DMS153 treated with DMSO at 0.1 percent for 48 hours (cell line): ENCODE measurements around the gene TMEM134.
"Not testable (repeated sequence)": the region's sequence is repeated elsewhere in the genome, so short reads cannot be mapped to it uniquely, and the experiment has no call there.

ENCODE experiments used
- DNase-seq: peaks from one replicate; lab custom pipeline; 2025; ENCODE audit not compliant: unreplicated experiment; lab: John Stamatoyannopoulos, UW

Gene TMEM134

DNA sequence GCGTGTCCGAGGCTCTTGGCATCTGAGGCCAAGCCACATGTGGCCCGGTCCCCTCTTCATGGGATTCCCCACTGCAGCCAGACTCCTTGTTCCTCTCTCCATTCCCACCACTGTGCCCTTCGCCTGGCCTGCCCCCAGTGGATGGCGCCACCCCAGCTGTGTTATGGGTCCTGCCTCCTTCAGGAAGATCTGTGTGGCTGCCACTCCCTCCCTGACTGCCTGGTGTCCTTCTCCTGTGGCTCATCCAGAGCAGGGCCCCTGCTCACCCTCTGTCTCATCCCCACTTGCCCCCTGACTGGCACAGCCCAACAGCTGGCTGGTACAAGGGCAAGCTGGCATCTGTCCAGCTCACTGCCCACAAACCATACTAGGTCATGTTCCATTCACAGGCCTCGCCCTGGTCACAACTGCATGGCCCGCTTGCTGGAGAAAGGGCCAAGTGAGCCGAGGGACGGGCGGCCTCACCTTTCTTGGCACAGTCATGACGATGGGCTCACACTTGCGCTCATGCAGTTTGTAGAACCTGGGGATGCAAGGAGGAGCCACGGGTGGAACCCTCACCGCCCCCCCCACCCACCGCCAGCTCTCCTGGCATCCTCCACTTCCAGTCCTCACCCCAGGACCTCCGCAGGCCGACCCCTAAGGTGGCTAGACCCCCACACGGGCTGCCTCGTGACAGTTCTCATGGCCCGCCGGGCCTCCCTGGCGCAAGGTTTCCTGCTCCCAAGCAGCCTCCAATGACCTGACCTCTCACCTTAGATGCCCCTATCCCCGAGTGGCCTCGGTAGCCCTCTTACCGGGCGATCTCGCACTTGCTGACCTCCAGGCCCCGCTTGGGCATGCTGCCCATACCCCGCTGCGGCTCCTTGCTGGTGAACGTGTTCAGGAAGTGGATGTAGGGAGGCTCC, 29.5 kb downstream of the TMEM134 start:
- DNase-seq, result no peak

DNA sequence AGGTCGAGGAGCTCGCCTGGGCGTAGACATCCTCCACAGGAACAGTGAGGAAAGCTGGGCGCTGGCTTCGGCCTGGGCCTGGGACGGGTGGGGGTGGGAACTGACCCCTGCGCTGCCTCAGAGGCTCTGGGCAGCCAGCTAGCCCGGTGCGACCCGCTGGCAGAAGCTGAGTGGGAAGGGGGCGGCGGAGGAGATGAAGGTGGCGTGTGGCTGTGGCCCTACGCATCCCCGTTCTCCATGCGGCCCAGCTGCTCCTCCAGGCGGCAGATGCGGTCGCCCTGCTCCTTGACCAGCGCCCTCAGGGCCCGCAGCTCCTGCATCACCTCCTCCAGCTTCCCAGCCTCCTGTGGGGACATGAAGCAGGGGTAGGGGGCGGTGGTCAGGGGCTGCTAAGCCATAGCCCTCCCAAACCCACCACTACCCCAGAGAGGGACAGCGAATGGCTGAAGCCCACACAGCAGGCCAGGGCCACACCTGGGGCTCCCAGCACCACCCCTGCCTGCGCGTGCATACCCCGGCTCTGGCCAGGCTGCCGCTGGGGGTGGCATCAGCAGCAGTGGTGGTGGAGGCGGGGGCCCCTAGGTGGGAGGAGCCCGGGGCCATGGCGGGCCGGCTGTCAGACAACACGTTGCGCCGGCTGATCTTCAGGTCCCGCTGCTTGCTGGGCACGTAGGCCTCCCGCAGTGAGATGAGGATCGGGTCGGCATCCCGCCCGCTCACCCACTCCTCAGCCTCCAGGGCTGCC, 30.7 kb downstream of the TMEM134 start:
- DNase-seq, result no peak

DNA sequence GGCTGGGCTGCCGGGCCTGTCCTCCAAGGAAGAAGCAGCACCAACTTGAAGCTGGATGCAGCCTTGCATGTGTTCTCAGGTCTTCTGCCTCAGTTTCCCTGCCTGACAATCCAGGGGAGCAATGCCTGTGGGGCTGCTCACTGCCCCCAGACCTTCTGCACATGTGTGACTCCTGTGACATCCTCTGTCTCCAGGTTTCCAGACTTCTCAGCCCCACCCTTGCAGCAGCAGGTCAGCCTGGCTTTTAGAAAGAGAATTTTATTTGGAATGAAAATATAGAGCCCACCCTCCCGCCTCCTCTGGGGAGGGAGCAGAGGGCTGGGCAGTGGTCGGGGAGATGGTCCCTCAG, 31.3 kb downstream of the TMEM134 start:
- DNase-seq, result no peak

DNA sequence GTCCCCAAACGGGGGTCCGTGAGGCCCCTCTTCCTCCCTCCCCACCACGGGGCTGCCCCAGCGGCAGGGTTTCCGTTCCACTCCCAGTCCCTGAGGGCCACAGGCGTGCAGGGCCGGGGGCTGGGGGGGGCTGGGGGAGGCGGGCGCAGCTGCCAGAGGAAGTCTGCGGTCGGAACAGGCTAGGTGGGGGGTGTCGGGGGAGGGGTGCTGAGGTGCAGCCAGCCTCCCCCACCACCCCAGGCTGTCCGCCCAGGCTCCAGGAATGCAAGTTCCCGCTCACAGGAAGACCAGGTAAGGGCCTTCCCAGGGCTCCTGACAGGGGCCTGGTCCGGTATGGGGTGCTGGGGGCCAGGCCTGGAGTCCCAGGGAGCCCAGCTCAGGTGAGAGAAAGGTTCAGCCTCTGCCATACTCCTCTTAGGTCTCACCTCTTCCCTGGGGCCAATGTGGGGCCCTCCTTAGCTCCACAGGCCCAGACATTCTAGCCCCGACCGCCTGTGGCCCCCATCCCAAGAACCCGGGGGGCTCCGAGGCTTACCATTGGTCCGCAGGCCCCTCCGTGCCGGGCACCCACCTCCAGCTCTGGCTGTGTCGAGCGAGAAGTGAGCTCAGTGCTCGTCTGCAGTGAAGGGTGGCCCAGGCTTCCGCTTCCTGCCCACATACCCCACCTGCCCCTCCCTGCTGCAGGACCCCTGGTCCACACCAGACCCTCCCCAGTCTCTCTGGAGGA, 31.8 kb downstream of the TMEM134 start, which contains the start of gene PTPRCAP:
TSS of gene PTPRCAP (minus strand) at position 601 of the 727 bp plus-strand sequence. CDS start at position 538, 63 bp downstream.
- no peak for DNase-seq

DNA sequence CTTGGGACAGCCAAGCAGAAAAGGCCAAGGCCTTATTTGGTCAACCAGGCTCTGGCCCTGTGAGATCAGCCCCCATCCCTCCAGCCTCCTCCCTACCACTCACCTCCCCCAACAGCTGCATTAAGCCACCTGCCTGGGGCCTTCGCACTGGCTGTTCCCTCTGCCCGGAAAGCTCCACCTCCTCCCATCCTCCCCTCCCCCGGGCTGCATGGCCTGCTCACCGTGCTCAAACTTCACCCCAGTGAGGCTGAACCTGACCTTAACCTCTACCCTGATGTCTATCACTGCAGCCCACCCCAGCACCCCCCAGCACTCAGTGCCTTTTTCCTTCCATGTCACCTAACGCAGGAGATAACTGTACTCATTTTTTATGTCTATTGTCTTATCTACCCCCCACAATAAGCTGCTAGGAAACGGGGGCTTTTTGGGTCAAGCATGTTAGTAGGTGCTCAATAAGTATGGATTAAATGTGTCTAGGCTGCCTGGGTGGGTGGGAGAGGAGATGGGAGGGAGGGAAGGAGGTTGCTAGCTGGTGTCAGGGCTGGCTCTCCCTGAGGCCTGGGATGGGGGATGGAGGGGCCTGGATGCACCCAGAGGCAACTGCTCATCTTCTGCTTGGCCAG, 32.5 kb downstream of the TMEM134 start:
- no peak for DNase-seq

DNA sequence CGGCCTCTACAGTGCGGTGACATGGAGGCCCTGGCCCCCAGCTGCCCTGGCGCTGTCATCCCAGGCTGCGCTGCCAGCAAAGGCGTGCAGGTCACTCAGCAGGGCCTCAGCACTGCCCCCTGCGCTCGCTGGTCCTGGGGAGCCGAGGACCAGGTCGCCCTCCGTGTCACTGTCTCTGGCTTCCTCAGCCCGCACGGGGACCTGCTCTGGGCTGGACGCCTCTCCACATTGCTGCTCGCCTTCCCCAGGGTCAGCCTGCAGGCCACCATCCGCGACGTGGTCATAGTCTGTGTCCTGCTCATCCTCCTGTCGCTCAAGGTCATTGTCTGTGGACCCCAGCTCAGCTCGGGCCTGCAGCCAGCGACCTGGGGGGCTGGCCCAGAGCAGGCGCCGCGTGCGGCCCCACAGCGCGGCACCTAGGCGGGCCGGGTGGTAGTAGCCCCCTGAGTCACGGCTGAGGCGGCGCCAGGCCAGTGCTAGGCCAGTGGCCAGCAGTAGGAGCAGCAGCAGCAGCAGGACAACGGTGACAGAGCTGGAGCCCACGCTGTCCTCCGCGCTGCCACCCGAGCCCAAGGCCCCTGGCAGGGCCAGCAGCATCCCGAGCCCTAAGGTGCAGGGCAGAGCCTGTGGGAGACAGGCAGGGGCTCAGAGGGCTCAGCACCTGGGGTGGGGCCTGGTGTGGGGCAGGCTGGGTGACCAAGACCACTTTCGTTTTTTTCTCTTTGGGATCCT, 33.2 kb downstream of the TMEM134 start:
- DNase-seq, result no peak

DNA sequence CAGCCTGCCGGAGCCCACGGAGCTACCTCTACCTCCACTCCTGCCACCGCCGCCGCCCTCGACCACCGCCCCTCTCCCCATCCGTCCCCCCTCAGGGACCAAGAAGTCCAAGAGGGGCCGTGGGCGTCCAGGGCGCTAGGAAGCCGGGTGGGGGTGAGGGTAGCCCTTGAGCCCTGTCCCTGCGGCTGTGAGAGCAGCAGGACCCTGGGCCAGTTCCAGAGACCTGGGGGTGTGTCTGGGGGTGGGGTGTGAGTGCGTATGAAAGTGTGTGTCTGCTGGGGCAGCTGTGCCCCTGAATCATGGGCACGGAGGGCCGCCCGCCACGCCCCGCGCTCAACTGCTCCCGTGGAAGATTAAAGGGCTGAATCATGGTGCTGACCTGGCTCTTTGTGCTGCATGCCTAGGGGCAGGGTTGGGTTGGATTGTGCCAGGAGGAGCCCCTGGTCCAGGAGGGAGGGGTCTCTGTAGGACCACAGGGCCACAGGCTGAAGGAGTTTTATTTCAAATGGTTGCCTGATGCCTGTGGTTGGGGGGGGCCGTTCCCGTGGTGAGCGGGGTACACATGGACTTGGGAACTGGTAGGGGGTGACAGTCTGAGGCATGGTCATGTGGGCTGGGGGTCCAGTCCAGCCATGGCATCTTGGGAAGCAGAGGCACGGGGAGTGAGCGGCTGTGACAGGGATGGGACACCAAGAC, 33.9 kb downstream of the TMEM134 start:
- no peak for DNase-seq

DNA sequence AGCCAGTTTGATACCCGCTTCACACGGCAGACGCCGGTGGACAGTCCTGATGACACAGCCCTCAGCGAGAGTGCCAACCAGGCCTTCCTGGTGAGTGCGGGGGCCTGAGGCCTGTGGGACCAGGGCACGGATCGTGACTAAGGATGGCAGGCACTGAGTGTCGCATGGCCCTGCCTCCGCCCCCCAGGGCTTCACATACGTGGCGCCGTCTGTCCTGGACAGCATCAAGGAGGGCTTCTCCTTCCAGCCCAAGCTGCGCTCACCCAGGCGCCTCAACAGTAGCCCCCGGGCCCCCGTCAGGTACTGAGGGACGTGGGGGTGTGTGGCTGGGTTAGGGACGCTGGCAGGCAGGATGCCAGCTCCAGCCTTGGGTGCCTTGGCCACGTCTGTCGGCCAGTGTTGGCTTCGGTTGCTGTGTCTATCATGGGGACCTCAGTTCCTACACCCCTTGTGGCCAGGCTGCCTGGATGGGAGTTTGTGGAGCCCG, 34.6 kb downstream of the TMEM134 start:
- no peak for DNase-seq

DNA sequence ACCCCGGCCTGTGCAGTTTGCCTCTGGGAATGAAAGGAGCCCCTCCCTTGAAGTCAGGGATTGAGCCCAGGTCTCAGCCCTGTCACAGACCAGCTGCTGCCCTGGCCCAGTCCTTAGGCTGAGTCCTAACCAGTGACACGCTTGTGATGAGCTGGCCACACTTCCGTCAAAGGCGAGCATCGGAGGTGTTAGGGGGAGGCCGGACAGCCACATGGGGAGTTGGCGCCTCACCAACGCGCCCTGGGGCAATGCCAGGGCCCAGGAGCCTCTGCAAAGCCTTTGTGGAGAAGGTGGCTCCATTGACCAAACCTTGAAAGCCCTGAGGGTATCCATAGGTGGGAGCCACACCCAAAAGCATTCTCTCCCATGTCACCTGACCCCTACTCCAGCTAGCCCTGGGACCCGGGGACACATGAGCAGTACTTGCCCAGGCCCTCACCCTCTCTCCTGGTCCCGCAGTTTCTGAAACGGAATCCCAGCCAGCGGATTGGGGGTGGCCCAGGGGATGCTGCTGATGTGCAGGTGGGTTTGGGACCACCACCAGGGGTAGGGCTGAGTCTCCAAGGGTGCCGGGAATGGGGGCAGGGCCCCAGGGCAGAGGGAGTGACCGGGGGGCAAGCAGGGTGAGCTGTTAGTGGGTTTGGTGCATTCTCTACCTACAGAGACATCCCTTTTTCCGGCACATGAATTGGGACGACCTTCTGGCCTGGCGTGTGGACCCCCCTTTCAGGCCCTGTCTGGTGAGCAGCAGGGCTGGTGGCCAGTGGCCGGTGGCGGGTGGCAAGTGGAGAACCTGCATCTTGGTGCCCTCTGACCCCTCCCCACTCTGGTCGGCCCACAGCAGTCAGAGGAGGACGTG, 35.3 kb downstream of the TMEM134 start:
- DNase-seq, result no peak

DNA sequence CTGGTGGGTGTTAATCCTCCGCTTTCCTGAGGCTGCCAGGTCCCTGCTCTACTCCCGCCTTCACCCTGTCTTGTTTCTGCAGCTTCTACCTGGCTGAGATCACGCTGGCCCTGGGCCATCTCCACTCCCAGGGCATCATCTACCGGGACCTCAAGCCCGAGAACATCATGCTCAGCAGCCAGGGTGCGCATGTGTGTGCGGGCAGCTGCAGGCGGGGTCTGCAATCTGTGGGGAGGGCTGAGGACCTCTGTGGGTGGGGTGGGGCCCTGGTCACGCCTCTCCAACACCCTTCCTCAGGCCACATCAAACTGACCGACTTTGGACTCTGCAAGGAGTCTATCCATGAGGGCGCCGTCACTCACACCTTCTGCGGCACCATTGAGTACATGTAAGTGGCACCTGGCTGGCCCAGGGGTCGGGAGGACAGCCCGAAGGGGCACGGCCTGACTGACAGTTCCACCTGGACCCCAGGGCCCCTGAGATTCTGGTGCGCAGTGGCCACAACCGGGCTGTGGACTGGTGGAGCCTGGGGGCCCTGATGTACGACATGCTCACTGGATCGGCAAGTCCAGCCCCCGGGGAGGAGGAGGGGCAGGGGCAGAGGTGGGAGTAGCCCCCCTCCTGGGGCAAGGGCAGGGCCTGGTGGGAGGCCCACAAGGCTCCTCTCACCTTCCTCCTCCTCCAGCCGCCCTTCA, 36.2 kb downstream of the TMEM134 start:
- no peak for DNase-seq

DNA sequence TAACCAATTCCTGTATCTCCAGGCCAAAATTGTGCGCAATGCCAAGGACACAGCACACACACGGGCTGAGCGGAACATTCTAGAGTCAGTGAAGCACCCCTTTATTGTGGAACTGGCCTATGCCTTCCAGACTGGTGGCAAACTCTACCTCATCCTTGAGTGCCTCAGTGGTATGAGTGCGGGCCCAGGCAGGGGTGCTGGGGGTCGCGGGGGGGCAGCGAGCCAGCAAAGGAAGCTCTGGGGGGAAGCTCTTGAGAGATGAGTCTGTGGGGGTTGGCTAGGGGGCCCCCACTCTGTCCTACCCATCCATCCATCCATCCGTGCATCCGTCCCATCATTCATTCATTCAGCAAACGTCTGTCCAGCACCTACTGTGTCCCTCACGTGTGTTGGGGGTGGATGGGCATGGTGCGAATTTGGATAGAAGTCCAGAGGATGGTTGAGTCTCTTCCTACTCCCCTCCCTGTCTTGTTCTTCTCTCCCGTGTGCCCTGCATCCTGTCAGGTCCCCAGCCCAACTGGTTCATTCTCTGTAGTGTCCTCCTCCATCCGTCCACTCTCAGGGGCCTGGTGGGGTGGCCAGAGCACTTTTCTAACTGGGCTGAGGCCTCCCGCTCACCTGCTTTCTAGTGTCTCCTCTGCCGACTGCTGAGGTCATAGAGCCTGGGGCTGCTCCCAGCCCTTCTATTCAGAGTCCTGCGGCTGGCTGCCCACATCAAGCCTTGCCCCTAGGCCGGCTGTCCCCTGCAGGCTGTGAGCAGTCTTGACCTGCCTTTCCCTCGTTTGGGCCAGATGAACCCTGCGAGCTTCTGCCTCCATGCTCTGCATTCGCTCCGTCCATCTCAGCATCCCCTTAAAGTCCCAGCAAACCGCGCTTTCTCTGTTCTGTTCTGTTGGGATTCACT, 37.5 kb downstream of the TMEM134 start:
- no peak for DNase-seq

DNA sequence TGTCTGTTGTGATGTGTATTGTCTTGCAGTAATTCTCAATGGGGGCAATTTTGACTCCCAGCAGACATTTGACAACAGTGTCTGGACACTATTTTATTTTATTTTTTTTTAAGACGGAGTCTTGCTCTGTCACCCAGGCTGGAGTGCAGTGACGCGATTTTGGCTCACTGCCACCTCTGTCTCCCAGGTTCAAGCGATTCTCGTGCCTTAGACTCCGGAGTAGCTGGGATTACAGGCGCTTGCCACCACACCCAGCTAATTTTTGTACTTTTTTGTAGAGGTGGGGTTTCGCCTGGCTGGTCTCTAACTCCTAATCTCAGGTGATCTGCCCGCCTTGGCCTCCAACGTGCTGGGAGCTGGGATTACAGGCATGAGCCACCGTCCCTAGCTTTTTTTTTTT, 39.3 kb downstream of the TMEM134 start:
- no peak for DNase-seq

DNA sequence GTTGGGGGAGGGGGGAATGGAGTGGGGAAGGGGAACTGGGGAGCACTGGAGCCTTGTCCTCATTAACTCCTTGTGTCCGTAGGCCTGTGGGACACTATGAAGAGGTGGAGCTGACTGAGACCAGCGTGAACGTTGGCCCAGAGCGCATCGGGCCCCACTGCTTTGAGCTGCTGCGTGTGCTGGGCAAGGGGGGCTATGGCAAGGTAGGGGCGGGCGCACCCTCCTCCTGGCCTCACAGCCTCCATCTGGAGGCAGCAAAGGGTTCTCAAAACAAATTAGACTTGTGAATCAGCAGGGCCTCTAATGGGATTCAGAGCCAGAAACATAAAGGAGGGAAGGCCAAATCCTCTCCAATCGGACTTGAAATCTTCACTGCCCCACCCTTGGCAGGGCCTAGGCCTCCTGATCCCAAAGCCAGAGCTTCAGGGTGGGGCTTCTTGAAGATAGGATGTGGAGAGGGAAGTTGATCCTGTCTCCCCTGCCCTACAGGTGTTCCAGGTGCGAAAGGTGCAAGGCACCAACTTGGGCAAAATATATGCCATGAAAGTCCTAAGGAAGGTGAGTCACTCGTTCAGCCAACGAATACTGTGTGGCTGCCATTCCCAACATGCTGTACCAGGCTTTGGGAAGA, 39.9 kb downstream of the TMEM134 start:
- DNase-seq, result no peak

DNA sequence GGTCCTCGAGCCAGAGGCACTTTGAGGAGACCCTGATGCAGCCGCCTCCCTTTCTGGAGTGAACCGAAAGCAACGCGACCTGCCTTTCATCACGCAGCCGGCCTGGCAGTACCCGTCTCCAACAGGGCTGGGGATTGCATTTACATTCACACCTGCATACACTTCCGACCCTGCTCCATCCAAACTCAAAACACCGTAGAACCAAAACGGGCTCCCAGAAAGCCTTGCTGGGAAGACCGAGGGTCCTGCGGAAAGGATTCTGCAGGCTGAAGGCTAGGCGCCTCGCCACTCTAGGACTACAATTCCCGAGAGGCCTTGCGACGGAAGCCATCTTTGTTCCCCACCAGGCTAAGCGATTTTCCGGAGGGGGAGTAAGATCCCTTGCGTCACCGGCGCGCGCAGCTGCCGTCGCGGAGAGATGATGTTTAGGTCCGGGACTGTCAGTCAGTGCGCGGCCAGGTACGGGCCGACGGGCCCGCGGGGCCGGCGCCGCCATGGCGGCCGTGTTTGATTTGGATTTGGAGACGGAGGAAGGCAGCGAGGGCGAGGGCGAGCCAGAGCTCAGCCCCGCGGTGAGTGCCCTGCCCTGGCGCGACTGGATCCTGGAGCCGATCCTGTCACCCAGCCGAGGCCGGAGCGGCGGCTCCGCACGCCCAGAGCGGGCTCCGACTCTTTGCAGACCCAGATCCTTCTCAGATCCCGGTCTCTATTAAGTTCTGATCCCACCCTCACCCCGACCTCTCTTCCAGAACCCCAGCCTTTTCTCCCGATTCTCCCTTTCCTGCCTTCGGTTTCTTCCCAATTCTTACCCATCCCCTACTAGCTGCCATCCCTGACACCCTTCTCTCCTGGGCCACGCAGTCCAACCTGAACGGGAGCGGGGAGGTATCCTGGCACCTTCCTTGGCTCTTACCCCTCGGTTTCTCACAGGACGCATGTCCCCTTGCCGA, 40.7 kb downstream of the TMEM134 start, which contains the start of gene RPS6KB2:
TSS of gene RPS6KB2 (plus strand) at position 443 of the 950 bp plus-strand sequence. CDS start at position 495, 52 bp downstream.
- peak; percentile 92 for DNase-seq

DNA sequence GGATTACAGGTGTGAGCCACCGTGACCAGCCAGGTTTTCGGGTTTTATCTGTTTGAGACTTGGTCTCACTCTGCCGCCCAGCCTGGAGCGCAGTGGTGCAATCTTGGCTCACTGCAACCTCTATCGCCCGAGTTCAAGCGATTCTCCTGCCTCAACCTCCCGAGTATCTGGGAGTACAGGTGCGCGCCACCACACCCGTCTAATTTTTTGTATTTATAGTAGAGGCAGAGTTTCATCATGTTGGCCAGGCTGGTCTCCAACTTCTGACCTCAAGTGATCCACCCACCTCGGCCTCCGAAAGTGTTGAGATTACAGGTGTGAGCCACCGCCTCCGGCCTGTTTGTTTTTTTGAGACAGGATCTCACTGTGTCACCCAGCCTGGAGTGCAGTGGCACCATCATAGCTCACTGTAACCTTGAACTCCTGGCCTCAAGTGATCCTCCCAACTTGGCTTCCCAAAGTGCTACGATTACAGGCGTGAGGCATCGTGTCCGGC, 41.6 kb downstream of the TMEM134 start:
- DNase-seq, result not testable (repeated sequence)
